Breast epithelium (tissue), 4 donors: ENCODE results near the gene MICAL3. TPM values are rescaled to one million over a fixed set of nuclear protein-coding genes. Genes with fewer than 3 reads are reported as not detected.

Experiments used
- DNase-seq, 2 donors: peaks; one replicate each; pipeline ENCODE4 v3.0.0-alpha.2; 2019; ENCODE audit warnings: low spot score in 2 of 2
- H3K27ac ChIP-seq, 2 donors: fragments of 200-600 bp; sonication (generic) in 1 of 2; one replicate each; pipeline ENCODE4 v1.5.1; 2016 to 2019; ENCODE audit warnings: mild to moderate bottlenecking in 1 of 2
- H3K27me3 ChIP-seq, 2 donors: fragments of 200-600 bp; sonication (generic) in 1 of 2; one replicate each; pipeline versions ENCODE4 v1.5.1 to v1.6.0; 2017 to 2019; ENCODE audit warnings: control low read depth in 1 of 2, mild to moderate bottlenecking in 1 of 2
- H3K36me3 ChIP-seq: fragments of 200-600 bp; one replicate; pipeline ENCODE4 v1.5.1; 2019
- H3K4me1 ChIP-seq, 2 donors: fragments of 200-600 bp; sonication (generic); one replicate each; pipeline ENCODE4 v1.5.1; 2016 to 2019; ENCODE audit warnings: control low read depth in 1 of 2
- H3K4me3 ChIP-seq, 3 donors: fragments of 200-600 bp; sonication (generic); 1 replicate in 2 of 3; 2 replicates in 1 of 3; pipeline ENCODE4 v1.5.1; 2016 to 2019; ENCODE audit warnings: mild to moderate bottlenecking in 3 of 3, moderate library complexity in 2 of 3
- H3K9me3 ChIP-seq, 2 donors: fragments of 200-600 bp; sonication (generic) in 1 of 2; one replicate each; pipeline ENCODE4 v1.5.1; 2016 to 2019; ENCODE audit warnings: control low read depth in 1 of 2
- CTCF ChIP-seq, 3 donors: fragments of 450-650 bp; IDR thresholded peaks; one replicate each; pipeline ENCODE4 v1.5.1; 2016 to 2017; ENCODE audit warnings: antibody characterized with exemption in 3 of 3, mild to moderate bottlenecking in 3 of 3, moderate library complexity in 3 of 3
- POLR2A ChIP-seq: fragments of 450-650 bp; IDR thresholded peaks from one replicate; pipeline ENCODE4 v1.6.1; 2016; ENCODE audit warnings: antibody characterized with exemption, mild to moderate bottlenecking, moderate library complexity
- POLR2AphosphoS5 ChIP-seq, 3 donors: sonication (generic); formaldehyde crosslinking; IDR thresholded peaks; one replicate each; pipeline ENCODE4 v1.6.1; 2017; ENCODE audit warnings: antibody characterized with exemption in 3 of 3
- intact Hi-C: fragments of 100-400 bp; cut with DNase I; formaldehyde crosslinking; loops from one replicate; pipeline ENCODE4 v1.15.1; 2023; ENCODE audit warnings: low total_unique reads
- total RNA-seq, 3 donors: library from RNA; depleted of rRNA; stranded (reverse); fragments of >200 nt; gene quantifications; one replicate each; pipeline ENCODE4 v1.1.0, GENCODE V29; 2016

The MICAL3 gene
- total RNA-seq, 3 donors from 2014 or later = 19.5 to 42.3 (median 34.8) TPM

- H3K9me3 ChIP-seq = no peaks in the 10 kb centered on the region
- intact Hi-C loops = loop anchor here (5.0 kb wide), 1 partner anchor 245 kb away; the partner anchor contains the start of gene PEX26
- TF ChIP-seq POLR2A (no peak), POLR2AphosphoS5 (IDR thresholded peaks at IDR 0.05) (no peak), CTCF (IDR thresholded peaks at IDR 0.05) (no peak)
- no peak overlapping the region for H3K4me3 ChIP-seq
- no peaks in the 10 kb centered on the region for H3K36me3 ChIP-seq
- DNase-seq = peak in 1 of 2 donors; percentile 34
- H3K4me1 ChIP-seq = peaks cover 5 to 13% of the 10 kb centered on the region in 2 donors
- peak overlapping the region; percentile 68 to 88 for H3K27ac ChIP-seq
- no peaks in the 10 kb centered on the region for H3K27me3 ChIP-seq
Measured at GRCh38 chr22:17832665-17833064, 191.7 kb downstream of the MICAL3 start.

GRCh38 chr22:17831501-17832251, 192.7 kb downstream of the MICAL3 start:
- TF ChIP-seq CTCF (IDR thresholded peaks at IDR 0.05) (no peak), POLR2A (no peak), POLR2AphosphoS5 (IDR thresholded peaks at IDR 0.05) (peak in 1 of 3 donors; percentile 16)
- intact Hi-C loops = loop anchor here (5.0 kb wide), 1 partner anchor 246 kb away; the partner anchor contains the start of gene PEX26
- no peaks in the 10 kb centered on the region for H3K36me3 ChIP-seq
- no peak for DNase-seq
- no peaks in the 10 kb centered on the region for H3K9me3 ChIP-seq
- peak overlapping the region; percentile 68 to 88 for H3K27ac ChIP-seq
- H3K4me1 ChIP-seq = peaks cover 5 to 9% of the 10 kb centered on the region in 2 donors
- H3K4me3 ChIP-seq = peak overlapping the region in 2 of 3 donors; percentile 9 to 12
- no peaks in the 10 kb centered on the region for H3K27me3 ChIP-seq

- TF ChIP-seq POLR2AphosphoS5 (IDR thresholded peaks at IDR 0.05) = peak; percentile 18 to 34 (median 23)
- TF ChIP-seq POLR2A = no peak
- TF ChIP-seq CTCF (IDR thresholded peaks at IDR 0.05) = peak; percentile 98 to 99 (median 99)
- H3K27me3 ChIP-seq = no peaks in the 10 kb centered on the region
- intact Hi-C loops = loop anchor here (5.0 kb wide), 1 partner anchor 247 kb away; the partner anchor contains the start of gene PEX26
Measured at GRCh38 chr22:17830043-17830961, 194.1 kb downstream of the MICAL3 start.

GRCh38 chr22:17829695-17830042, 194.7 kb downstream of the MICAL3 start:
- Histone ChIP-seq H3K4me1 (peaks cover 5 to 7% of the 10 kb centered on the region in 2 donors), H3K9me3 (no peaks in the 10 kb centered on the region), H3K27me3 (no peaks in the 10 kb centered on the region), H3K27ac (peak overlapping the region; percentile 12 to 68), H3K4me3 (no peak overlapping the region), H3K36me3 (no peaks in the 10 kb centered on the region)
- intact Hi-C loops = loop anchor here (5.0 kb wide), 1 partner anchor 248 kb away; the partner anchor contains the start of gene PEX26
- DNase-seq = no peak
- TF ChIP-seq POLR2A (no peak), CTCF (IDR thresholded peaks at IDR 0.05) (no peak), POLR2AphosphoS5 (IDR thresholded peaks at IDR 0.05) (no peak)

More at GRCh38 chr22:17830043-17830961, 194.1 kb downstream of the MICAL3 start:
- Histone ChIP-seq H3K9me3 (no peaks in the 10 kb centered on the region), H3K4me1 (peaks cover 5 to 7% of the 10 kb centered on the region in 2 donors), H3K4me3 (peak overlapping the region in 1 of 3 donors; percentile 43), H3K27ac (peak overlapping the region; percentile 68 to 88), H3K36me3 (no peaks in the 10 kb centered on the region)
- DNase-seq = peak; percentile 88 to 91
